Cardiac muscle cell (in vitro differentiated cells and primary cell): ENCODE measurements around the gene CASK. TPM values are rescaled to one million over a fixed set of nuclear protein-coding genes. Genes with fewer than 3 reads are reported as not detected.

ENCODE experiments used
- DNase-seq, 2 donors: peaks; one replicate each; pipeline versions ENCODE4 v3.0.0 to v3.0.0-alpha.2; 2010 to 2017; ENCODE audit warnings: low read depth in 1 of 2, low spot score in 1 of 2
- H3K27ac ChIP-seq: fragments of 200-600 bp; sonication (generic); 2 replicates; pipeline ENCODE4 v1.5.1; 2016
- H3K27me3 ChIP-seq: fragments of 200-600 bp; sonication (generic); 2 replicates; pipeline ENCODE4 v1.6.0; 2016; ENCODE audit warnings: control low read depth
- H3K36me3 ChIP-seq: fragments of 200-600 bp; sonication (generic); 2 replicates; pipeline ENCODE4 v1.5.1; 2016; ENCODE audit warnings: control low read depth
- H3K4me1 ChIP-seq: fragments of 200-600 bp; sonication (generic); 2 replicates; pipeline ENCODE4 v1.8.1; 2017; ENCODE audit warnings: low read depth, mild to moderate bottlenecking, mixed run types
- H3K4me3 ChIP-seq: fragments of 200-600 bp; sonication (generic); 2 replicates; pipeline ENCODE4 v1.5.1; 2016; ENCODE audit warnings: mild to moderate bottlenecking
- H3K9me3 ChIP-seq: fragments of 200-600 bp; sonication (generic); 2 replicates; pipeline ENCODE4 v1.5.1; 2017; ENCODE audit warnings: low read depth, mild to moderate bottlenecking, control low read depth
- CTCF ChIP-seq: IDR thresholded peaks from 2 replicates; pipeline ENCODE4 v1.5.1; 2012; ENCODE audit warnings: low read depth, mild to moderate bottlenecking, low read length
- polyA plus RNA-seq: library from polyadenylated mRNA; unstranded; fragments of >200 nt; fragmentation: Nextera tagmentation; extraction: Ambion mirVana; gene quantifications from 2 replicates; pipeline ENCODE4 v1.2.1, GENCODE V29; 2016
- total RNA-seq: library from RNA; depleted of rRNA; stranded (reverse); fragments of >200 nt; gene quantifications from 2 replicates; pipeline ENCODE4 v1.2.3, GENCODE V29; 2016

The CASK gene
- total and polyA plus RNA-seq, 2 experiments from 2014 or later: 40.0 to 44.6 TPM

- peaks cover 7% of the 10 kb centered on the region for H3K36me3 ChIP-seq
- no peak for DNase-seq
- H3K27ac ChIP-seq: no peak overlapping the region
- H3K27me3 ChIP-seq: no peaks in the 10 kb centered on the region
- no peak for TF ChIP-seq CTCF
- H3K4me1 ChIP-seq: peaks cover 23% of the 10 kb centered on the region
- H3K4me3 ChIP-seq: no peak overlapping the region
- no peaks in the 10 kb centered on the region for H3K9me3 ChIP-seq
Measured at GRCh38 chrX:41526271-41526670, 397.1 kb downstream of the CASK start.

- Histone ChIP-seq H3K27ac (peak overlapping the region; percentile 2), H3K27me3 (no peaks in the 10 kb centered on the region), H3K36me3 (peaks cover 4% of the 10 kb centered on the region), H3K4me1 (peaks cover 23% of the 10 kb centered on the region), H3K4me3 (no peak overlapping the region), H3K9me3 (no peaks in the 10 kb centered on the region)
- no peak for TF ChIP-seq CTCF
- no peak for DNase-seq
Measured at GRCh38 chrX:41522671-41523070, 400.7 kb downstream of the CASK start.

- Histone ChIP-seq H3K4me3 (no peak overlapping the region), H3K27ac (peak overlapping the region; percentile 2), H3K27me3 (no peaks in the 10 kb centered on the region), H3K36me3 (peaks cover 4% of the 10 kb centered on the region), H3K9me3 (no peaks in the 10 kb centered on the region), H3K4me1 (peaks cover 23% of the 10 kb centered on the region)
- peak in 1 of 2 donors; percentile 32 for DNase-seq
- no peak for TF ChIP-seq CTCF
Measured at GRCh38 chrX:41522081-41522480, 401.3 kb downstream of the CASK start.

- Histone ChIP-seq H3K27me3 (no peaks in the 10 kb centered on the region), H3K4me3 (no peak overlapping the region), H3K36me3 (peaks cover 4% of the 10 kb centered on the region), H3K9me3 (no peaks in the 10 kb centered on the region), H3K4me1 (peaks cover 26% of the 10 kb centered on the region), H3K27ac (no peak overlapping the region)
- no peak for DNase-seq
- no peak for TF ChIP-seq CTCF
Measured at GRCh38 chrX:41519468-41519867, 403.9 kb downstream of the CASK start.

GRCh38 chrX:41518841-41519220 is 404.5 kb downstream of the CASK start:
- Histone ChIP-seq H3K9me3 (no peaks in the 10 kb centered on the region), H3K36me3 (peaks cover 4% of the 10 kb centered on the region), H3K4me3 (no peak overlapping the region), H3K27ac (no peak overlapping the region), H3K27me3 (no peaks in the 10 kb centered on the region), H3K4me1 (peaks cover 28% of the 10 kb centered on the region)
- DNase-seq: no peak
- no peak for TF ChIP-seq CTCF
